Activated B cell treated with CpG ODN at 0.5 μM for 24 hours (primary cell): Measurements from ENCODE around the gene CTNNA1. TPM values are rescaled to one million over a fixed set of nuclear protein-coding genes. Genes with fewer than 3 reads are reported as not detected.

Source experiments
- ATAC-seq: fragments of 200-7000 bp; cut with Tn5 transposase; one replicate; pipeline ENCODE4 v1.10.0; 2021; ENCODE audit warnings: low read depth, mild to moderate bottlenecking, moderate library complexity
- CTCF ChIA-PET: fragments of 350-600 bp; sonication (Branson Sonifier 250); formaldehyde crosslinking; loops from one replicate; lab custom pipeline; 2021; ENCODE audit warnings: antibody characterized with exemption; lab: Charles Lee
- POLR2A ChIA-PET: fragments of 350-600 bp; sonication (Branson Sonifier 250); formaldehyde crosslinking; loops from one replicate; lab custom pipeline; 2021; ENCODE audit warnings: antibody characterized with exemption; lab: Charles Lee
- DNase-seq: peaks from one replicate; pipeline ENCODE4 v3.0.0; 2022
- H3K27ac Mint-ChIP-seq: one replicate; pipeline ENCODE4 v1.8.0; 2020; ENCODE audit warnings: mixed read lengths
- H3K27me3 Mint-ChIP-seq: one replicate; pipeline ENCODE4 v1.8.0; 2021; ENCODE audit warnings: mixed read lengths
- H3K36me3 Mint-ChIP-seq: one replicate; pipeline ENCODE4 v1.8.0; 2021; ENCODE audit warnings: low read depth, mixed read lengths
- H3K4me1 Mint-ChIP-seq: one replicate; pipeline ENCODE4 v1.8.0; 2021; ENCODE audit warnings: mixed read lengths
- H3K4me3 Mint-ChIP-seq: one replicate; pipeline ENCODE4 v1.8.0; 2020; ENCODE audit warnings: mild to moderate bottlenecking, mixed read lengths
- H3K9me3 Mint-ChIP-seq: one replicate; pipeline ENCODE4 v1.8.0; 2020; ENCODE audit warnings: mixed read lengths
- intact Hi-C: fragments of 100-400 bp; cut with micrococcal nuclease; formaldehyde crosslinking; loops from one replicate; pipeline ENCODE4 v1.15.1; 2024
- total RNA-seq: library from RNA; stranded (reverse); gene quantifications from 2 replicates; pipeline ENCODE4 v1.2.3, GENCODE V29; 2022
- TF ChIP-seq, protein P1 (sequence below): fragments of 200-600 bp; IDR thresholded peaks from one replicate; pipeline ENCODE4 v1.8.0; 2022; ENCODE audit warnings: antibody characterized with exemption, mild to moderate bottlenecking

CTNNA1 gene
- total RNA-seq, 1 donor from 2014 or later: 76.0 TPM

DNA sequence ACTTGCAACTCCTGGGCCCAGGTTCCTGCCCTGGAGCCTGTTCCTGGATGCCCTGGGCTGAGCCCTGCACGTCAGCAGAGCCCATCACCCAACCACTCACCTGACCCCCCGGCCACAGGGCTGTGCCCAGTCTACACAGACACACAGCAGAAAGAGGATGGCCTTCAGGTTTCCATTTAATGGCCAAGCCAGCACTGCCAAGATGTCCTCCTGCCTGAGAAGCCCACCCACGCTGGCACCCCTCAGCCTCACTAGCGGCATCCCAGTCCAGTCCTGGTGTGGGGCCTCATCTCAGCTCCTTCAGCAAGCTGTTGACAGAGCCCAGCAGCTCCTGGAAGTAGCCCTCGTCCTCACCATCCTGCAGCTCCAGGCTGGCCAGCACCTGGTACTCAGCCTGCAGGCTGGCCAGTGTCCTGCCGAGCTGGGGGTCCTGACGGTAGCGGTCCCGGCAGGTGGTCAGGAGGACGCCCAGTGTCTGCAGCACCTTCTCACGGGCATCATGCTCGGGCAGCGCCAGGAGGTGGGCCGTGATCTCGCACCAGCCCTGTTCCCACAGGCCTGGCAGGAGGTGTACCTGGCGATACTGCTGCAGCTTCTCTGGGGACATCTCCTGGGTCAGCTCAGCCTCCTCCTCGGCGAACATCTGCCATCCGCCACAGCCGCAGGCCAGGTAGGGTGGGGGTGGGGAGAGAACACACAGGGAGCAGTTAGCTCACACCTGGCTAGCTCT is 193.8 kb downstream of the CTNNA1 start:
- no peak overlapping the region for H3K27ac Mint-ChIP-seq
- no peak for DNase-seq
- intact Hi-C loops: no loop called here
- no peaks in the 10 kb centered on the region for H3K9me3 Mint-ChIP-seq
- H3K27me3 Mint-ChIP-seq: no peaks in the 10 kb centered on the region
- no peak for ATAC-seq
- peaks cover 6% of the 10 kb centered on the region for H3K36me3 Mint-ChIP-seq
- no peaks in the 10 kb centered on the region for H3K4me1 Mint-ChIP-seq
- TF ChIP-seq, protein P1, sequence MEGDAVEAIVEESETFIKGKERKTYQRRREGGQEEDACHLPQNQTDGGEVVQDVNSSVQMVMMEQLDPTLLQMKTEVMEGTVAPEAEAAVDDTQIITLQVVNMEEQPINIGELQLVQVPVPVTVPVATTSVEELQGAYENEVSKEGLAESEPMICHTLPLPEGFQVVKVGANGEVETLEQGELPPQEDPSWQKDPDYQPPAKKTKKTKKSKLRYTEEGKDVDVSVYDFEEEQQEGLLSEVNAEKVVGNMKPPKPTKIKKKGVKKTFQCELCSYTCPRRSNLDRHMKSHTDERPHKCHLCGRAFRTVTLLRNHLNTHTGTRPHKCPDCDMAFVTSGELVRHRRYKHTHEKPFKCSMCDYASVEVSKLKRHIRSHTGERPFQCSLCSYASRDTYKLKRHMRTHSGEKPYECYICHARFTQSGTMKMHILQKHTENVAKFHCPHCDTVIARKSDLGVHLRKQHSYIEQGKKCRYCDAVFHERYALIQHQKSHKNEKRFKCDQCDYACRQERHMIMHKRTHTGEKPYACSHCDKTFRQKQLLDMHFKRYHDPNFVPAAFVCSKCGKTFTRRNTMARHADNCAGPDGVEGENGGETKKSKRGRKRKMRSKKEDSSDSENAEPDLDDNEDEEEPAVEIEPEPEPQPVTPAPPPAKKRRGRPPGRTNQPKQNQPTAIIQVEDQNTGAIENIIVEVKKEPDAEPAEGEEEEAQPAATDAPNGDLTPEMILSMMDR: no peak
- POLR2A ChIA-PET: no interaction called here
- no peak overlapping the region for H3K4me3 Mint-ChIP-seq
- CTCF ChIA-PET: no interaction called here

- no peaks in the 10 kb centered on the region for H3K9me3 Mint-ChIP-seq
- peaks cover 2% of the 10 kb centered on the region for H3K4me1 Mint-ChIP-seq
- no peak overlapping the region for H3K27ac Mint-ChIP-seq
- no peak overlapping the region for H3K4me3 Mint-ChIP-seq
- H3K27me3 Mint-ChIP-seq: no peaks in the 10 kb centered on the region
- TF ChIP-seq, protein P1: no peak
- POLR2A ChIA-PET: no interaction called here
- no peak for ATAC-seq
- DNase-seq: no peak
- intact Hi-C loops: no loop called here
- CTCF ChIA-PET: no interaction called here
- H3K36me3 Mint-ChIP-seq: peaks cover 6% of the 10 kb centered on the region
These were observed 194.6 kb downstream of the CTNNA1 start for GRCh38 chr5:138947780-138948179.

DNA sequence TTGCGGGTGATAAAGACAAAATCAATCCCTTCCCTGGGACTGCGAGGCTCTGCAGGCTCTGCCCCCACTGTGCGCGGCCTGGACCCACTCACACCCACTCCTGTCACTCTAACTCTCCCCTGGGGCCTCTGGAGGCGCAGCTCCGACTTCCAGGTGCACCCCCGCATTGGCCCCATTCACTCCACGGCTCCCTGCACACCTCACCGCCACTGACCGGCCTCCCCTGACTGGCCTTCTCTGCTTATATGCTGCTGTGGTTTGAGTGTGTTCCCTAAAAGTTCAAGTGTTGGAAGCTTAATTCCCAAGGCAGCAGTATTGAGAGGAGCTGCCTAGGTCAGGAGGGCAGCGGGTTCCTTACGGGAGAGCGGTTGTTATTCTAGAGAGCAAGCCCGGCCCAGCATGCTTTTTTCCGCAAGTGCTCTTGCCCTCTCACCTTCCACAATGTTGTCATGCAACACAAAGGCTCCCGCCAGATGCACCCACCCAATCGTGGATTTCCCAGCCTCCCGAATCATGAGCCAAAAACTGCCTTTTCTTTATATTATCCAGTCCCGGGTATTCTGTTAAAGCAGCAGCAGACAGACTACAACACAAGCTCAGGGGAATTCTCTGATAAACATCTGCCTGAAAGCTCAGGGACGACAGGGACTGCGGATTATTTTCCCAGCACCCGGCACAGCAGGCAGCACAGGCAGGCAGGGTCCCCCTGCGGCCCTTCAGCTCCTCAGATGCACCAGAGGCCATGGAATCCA is 195.4 kb downstream of the CTNNA1 start:
- H3K27ac Mint-ChIP-seq: no peak overlapping the region
- TF ChIP-seq, protein P1: no peak
- intact Hi-C loops: no loop called here
- peaks cover 11% of the 10 kb centered on the region for H3K4me1 Mint-ChIP-seq
- POLR2A ChIA-PET: no interaction called here
- no peaks in the 10 kb centered on the region for H3K27me3 Mint-ChIP-seq
- no peak for ATAC-seq
- DNase-seq: no peak
- H3K4me3 Mint-ChIP-seq: no peak overlapping the region
- H3K9me3 Mint-ChIP-seq: no peaks in the 10 kb centered on the region
- CTCF ChIA-PET: no interaction called here
- peaks cover 6% of the 10 kb centered on the region for H3K36me3 Mint-ChIP-seq

- TF ChIP-seq, protein P1: no peak
- no peak for ATAC-seq
- ChIA-PET POLR2A (no interaction called here), CTCF (no interaction called here)
- H3K27me3 Mint-ChIP-seq: no peaks in the 10 kb centered on the region
- H3K36me3 Mint-ChIP-seq: peaks cover 6% of the 10 kb centered on the region
- H3K4me1 Mint-ChIP-seq: peaks cover 15% of the 10 kb centered on the region
- DNase-seq: no peak
- no peaks in the 10 kb centered on the region for H3K9me3 Mint-ChIP-seq
- H3K4me3 Mint-ChIP-seq: no peak overlapping the region
- H3K27ac Mint-ChIP-seq: no peak overlapping the region
- intact Hi-C loops: no loop called here
These were observed 196.0 kb downstream of the CTNNA1 start for GRCh38 chr5:138949223-138949574.

DNA sequence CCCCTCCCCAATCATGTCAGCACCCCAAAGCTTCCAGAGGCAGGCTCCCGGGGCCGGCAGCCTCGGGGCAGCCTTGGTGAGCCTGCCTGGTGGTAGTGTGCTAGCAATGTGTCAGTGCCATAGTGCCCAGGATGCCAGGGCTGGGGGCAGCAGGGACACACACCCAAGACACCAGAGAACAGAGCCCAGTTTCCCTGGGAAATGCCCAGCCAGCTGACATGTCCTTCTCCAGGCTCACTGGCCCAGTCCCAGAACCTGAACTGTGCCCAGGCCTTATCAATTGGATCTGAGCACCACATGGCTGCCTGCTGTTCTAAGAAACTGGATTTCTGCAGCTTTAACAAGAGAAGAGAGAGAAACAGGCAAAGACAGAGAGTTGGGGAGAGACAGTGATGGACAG is 196.8 kb downstream of the CTNNA1 start:
- Mint-ChIP-seq H3K27me3 (no peaks in the 10 kb centered on the region), H3K36me3 (peaks cover 6% of the 10 kb centered on the region), H3K4me1 (peaks cover 15% of the 10 kb centered on the region), H3K4me3 (no peak overlapping the region), H3K9me3 (no peaks in the 10 kb centered on the region), H3K27ac (no peak overlapping the region)
- TF ChIP-seq, protein P1: no peak
- ATAC-seq (no peak), DNase-seq (no peak)
- ChIA-PET CTCF (no interaction called here), POLR2A (no interaction called here)
- intact Hi-C loops: no loop called here
